Caki2 (cell line): Measurements from ENCODE around the gene ZNF446. TPM values are rescaled to one million over a fixed set of nuclear protein-coding genes. Genes with fewer than 3 reads are reported as not detected.
A peak's percentile ranks its signal among the peaks of the same experiment; 100 is the strongest.
"Not testable (repeated sequence)": the region's sequence is repeated elsewhere in the genome, so short reads cannot be mapped to it uniquely, and the experiment has no call there.

Experiments used
- DNase-seq: peaks from one replicate; pipeline ENCODE4 v3.0.0-alpha.2; 2015; ENCODE audit warnings: low read depth
- in situ Hi-C: cut with HindIII; loops from 2 replicates; pipeline ENCODE4 v1.10.0; 2016; ENCODE audit warnings: low sequenced_read_pairs, low pct_unique_long_range_greater_than_20kb, mixed read lengths
- total RNA-seq: library from RNA; depleted of rRNA; stranded (reverse); fragments of >200 nt; shearing (Covaris generic); gene quantifications from 2 replicates; pipeline ENCODE4 v1.2.3, GENCODE V29; 2014; ENCODE audit warnings: low replicate concordance

Gene ZNF446
- total RNA-seq, 1 experiment from 2014 or later = 19.2 TPM

DNA sequence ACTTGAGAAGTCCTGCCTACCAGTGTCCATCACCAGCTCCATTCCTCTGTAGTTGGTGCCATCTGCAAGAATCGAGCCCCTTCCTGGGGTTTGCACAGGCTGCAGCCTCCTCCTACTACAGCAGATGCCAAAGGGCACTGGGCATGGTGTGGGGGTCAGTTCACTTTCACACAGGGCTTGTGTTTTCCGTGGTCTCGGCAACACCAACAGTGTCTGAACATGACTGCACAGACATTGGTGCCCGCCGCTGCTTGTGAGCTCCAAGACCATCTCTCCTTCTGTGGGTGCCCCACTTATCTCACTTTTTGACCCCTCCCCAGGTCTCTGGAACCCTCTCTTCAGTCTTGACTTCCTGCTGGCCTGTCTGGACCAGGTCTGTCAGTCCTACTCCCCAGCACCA lies 15.2 kb downstream of the ZNF446 start:
- DNase-seq = no peak
- in situ Hi-C loops = no loop called here

DNA sequence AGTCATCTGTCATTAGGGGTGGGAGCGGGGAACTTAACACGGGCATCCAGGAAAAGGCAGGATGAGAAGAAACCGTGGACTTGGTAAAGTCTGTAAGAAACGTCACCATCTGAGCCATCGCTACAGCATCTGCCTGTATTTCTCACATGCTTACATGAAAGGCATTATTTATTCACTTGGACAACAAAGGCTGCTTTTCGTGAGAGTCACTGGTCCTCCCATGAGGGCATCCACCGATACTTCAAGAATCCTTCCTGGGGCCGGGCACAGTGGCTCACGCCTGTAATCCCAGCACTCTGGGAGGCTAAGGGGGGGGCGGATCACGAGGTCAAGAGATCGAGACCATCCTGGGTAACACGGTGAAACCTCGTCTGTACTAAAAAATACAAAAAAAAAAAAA lies 16.1 kb downstream of the ZNF446 start:
- in situ Hi-C loops = no loop called here
- DNase-seq = no peak

DNA sequence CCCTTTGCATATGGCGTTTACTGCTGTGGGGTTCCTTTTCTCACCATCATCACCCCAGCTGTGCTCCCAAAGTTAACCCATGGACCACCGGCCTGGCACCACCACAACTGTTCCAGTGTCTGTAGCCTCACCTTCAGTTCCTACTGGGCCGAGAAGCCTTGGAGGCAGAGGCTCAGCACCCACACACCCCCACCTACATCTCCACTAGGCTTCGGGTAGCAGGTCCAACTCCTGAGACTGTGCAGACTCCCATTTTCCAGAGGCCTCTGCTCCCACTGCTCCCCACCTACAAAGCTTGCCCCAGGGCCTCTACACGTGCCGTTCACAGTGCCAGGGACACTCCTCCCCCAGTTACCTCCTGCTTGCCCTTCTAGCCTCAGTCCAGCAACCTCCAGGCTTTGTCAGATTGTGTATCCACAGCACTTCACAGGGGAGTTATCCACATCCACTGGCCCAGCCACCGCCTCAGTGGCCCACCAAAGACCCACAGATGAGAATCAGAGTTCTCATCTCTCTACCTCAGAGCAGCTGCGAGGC lies 21.6 kb downstream of the ZNF446 start:
- in situ Hi-C loops = no loop called here
- no peak for DNase-seq

DNA sequence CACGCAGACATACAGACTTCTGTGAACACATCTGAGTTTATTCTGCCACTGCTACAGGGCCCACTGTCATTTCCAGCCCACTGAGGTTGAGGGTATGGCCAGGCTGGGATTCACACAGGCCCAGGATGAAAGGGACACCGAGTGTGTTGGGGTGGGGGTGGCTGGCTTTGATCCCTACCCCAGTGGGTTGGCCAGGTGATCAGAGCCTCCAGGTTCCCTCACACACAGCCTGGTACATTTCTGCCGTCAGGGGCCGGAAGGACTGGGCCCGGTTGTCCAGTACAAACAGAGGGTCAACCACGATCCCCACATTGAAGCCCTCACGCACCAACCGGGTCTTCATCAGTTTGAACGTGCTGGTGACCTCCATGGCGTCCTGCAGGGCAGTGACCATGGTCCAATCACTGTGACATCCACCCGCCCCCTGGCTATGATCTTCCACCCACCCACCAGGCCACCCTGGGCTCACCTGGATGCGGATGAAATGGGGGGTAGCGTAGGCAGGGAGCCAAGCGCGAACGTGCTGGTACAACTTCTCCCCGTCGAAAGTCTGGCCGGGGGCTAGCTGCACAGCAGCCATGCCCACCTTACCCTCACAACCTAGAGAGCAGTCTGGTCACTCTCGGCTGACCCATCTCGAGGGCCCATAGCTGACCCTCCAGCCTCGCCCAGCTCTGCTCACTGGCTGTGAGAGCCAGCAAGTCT lies 22.3 kb downstream of the ZNF446 start:
- in situ Hi-C loops = no loop called here
- DNase-seq = no peak

DNA sequence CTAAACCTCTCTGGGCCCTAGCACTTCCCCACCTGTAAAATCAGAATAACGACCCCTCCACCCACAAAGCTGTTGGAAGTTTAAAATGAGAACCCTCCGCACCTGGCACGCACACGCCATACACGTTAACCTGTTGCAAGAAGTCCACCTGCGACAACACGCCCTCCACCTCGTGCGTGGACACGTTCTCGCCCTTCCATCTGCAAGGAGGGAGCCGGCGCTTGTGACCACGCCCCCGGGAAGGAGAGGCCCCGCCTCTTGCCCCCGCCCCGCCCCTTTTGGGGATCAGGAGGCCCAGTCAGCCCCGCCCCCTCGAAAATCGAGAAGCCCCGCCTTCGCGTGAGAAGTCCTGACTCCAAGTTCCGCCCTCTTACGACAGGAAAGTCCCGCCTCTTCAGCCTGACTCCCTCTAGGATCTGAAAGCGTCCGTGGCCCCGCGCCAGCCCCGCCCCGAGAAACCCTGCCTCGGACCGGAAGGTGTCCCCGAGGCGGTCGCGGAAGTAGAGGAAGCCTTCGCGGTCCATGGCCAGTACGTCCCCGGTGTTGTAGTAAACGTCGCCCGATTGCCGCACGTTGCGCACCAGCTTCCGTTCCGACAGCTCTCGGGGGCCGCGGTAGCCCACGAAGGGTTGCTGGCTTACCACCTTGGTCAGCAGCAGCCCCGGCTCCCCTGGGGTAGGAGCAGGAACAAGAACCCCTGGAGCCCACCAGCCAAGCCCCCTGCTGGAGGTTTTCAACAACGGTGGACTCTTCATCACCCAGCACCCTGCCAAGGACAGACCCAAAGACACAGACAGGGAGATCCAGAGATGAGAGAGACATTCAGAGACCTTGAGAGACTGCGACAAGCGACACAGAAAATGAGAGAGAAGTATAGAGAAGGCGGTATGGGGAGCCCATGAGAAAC lies 23.1 kb downstream of the ZNF446 start:
- DNase-seq = peak; percentile 98
- in situ Hi-C loops = no loop called here

DNA sequence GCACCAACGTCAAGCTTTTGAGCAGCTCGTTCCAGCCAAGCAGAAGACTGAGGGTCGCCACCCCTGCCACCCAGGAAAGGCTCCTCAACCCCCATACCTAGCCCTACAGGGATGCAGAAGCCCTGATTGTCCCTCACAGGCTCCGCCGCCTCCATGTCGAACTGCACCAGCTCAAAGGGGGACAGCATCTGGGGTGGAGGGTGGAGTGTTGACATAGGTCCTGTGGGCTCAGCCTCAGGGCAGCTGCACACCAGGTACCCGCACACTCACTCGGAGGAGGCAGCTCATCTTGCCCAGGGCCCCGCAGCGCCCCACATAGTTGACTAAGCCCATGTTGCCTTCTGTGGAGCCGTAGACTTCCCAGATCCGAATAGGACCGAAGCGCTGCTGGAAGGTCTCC lies 24.1 kb downstream of the ZNF446 start:
- in situ Hi-C loops = no loop called here

DNA sequence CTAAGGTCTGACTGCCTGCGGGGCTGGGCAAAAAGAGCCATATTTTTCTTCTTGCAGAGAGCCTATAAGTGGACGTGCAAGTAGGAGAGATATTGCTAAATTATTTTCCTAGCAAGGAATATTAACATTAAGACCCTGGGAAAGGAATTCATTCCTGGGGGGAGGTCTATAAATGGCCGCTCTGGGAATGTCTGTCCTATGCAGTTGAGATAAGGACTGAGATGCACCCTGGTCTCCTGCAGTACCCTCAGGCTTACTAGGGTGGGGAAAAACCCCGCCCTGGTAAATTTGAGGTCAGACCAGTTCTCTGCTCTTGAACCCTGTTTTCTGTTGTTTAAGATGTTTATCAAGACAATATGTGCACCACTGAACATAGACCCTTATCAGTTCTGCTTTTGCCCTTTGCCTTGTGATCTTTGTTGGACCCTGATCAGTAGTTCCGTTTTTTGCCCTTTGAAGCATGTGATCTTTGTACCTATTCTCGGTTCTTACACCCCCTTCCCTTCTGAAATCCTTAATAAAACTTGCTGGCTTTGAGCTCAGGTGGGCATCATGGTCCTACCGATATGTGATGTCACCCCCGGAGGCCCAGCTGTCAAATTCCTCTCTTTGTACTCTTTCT lies 31.6 kb downstream of the ZNF446 start:
- DNase-seq, in situ Hi-C loops: not testable (repeated sequence)

More for the DNA sequence above, 24.1 kb downstream of the ZNF446 start:
- no peak for DNase-seq

DNA sequence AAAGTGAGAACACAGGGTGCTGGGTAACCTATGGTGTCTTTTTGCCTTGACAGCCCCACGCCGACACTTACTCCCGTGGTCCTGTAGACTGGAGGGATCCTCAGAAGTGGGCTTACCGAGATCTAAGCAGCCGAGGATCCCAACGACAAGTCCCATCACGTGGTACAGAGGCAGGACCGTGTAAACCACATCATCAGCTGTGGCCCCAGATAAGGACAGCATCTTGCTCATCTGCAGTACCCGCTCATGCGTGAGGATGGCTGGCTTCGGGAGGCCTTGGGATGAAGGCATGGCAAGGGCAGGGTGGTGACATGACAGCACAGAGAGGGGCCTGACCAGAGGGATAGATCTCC lies 33.6 kb downstream of the ZNF446 start:
- DNase-seq = no peak
- in situ Hi-C loops = no loop called here

DNA sequence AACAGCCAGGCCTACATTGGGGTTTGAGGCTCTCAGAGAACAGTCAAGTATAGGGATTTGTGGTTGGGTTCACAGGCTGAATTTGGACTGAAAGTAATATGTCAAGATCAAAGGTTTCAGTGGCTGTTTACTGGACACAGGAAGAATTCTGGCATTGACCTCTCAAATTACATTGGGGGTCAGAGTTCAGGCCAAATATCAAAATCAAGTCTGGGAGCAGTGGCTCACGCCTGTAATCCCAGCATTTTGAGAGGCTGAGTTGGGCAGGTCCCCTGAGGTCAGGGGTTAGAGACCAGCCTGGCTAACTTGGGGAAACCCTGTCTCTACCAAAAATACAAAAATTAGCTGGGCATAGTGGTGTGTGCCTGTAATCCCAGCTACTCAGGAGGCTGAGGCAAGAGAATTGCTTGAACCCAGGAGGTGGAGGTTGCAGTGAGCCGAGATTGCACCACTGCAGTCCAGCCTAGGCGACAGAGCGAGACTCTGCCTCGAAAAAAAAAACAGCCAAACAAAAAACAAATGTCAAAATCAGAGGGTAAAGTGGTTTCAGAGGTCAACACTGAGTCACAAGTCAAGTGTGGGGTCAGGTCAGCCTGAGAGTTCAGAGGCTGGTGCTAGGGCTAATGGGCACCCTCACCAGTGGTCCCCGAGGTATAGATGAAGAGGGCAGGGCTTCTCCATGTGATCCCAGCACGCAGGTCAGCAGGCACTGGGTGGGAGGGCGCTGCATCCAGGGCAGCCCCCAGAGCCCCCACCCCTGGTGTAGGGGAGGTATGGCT lies 34.1 kb downstream of the ZNF446 start:
- DNase-seq = no peak
- in situ Hi-C loops = no loop called here

DNA sequence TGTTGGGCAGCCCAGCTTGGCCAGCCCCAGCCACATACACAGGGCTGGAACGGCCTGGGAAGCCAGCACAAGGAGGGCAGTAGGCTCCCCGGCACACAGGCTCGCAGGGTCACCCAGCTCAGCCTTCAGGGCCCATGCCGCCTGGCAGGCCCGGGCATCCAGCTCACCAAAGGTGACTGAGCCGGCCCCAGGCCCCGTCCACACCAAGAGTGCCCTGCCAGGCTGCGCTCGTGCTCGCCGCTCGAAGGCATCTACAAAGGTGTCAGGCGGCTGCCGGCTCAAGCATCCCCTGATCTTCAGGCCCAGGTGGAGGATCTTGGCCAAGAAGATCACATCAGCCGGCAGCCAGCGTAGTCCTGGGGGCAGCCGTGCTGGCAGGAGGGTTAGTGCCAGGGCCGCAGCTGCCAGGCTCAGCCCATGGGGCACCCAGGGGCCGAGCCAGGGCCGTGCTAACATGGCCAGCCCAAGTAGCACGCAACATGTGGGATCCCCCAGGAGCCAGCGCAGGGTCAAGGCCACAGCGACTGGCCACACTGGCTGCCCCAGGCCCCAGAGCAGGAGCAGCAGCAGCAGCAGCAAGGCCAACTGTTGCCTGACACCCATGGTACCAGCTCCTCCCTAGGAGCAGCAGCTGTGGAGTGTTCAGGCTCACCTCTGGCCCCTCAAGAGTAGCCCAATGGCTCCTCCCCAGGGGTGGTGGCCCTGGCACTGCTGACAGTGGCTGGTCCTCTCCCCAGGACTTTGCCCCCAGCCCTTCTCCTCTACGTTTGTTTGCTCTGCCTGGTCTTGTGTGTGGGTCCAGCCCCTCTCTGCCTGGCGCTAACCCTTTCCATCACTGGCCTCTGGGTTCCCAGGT lies 35.4 kb downstream of the ZNF446 start, which contains the start of gene SLC27A5:
Gene SLC27A5, minus strand, starts transcription at position 640 of the 856 bp plus-strand sequence. Its CDS starts 37 bp downstream, at position 603.
- DNase-seq = no peak
- in situ Hi-C loops = no loop called here

DNA sequence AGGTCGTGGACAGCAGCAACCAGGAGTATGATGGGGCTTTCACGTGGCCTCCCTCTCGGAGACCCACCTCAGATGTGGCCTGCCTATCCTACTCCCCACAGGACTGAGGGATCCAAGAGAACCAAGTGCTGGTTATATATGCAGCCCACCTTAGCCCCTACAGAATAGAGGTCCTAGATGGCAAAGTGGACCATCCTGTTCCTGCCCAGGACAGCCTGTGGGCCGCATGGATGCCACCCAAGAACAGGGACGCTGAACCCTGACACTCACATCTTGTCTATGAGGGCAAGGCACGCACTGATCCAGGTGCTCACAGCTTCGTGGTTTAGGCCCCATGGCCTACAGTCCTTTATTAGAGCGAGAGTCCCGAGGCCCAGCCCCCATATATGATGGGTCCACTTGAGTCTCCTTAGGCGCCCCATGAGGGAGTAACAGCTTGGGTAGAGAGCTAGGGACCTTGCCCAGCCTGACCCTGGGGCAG lies 37.1 kb downstream of the ZNF446 start:
- in situ Hi-C loops = no loop called here
- no peak for DNase-seq

DNA sequence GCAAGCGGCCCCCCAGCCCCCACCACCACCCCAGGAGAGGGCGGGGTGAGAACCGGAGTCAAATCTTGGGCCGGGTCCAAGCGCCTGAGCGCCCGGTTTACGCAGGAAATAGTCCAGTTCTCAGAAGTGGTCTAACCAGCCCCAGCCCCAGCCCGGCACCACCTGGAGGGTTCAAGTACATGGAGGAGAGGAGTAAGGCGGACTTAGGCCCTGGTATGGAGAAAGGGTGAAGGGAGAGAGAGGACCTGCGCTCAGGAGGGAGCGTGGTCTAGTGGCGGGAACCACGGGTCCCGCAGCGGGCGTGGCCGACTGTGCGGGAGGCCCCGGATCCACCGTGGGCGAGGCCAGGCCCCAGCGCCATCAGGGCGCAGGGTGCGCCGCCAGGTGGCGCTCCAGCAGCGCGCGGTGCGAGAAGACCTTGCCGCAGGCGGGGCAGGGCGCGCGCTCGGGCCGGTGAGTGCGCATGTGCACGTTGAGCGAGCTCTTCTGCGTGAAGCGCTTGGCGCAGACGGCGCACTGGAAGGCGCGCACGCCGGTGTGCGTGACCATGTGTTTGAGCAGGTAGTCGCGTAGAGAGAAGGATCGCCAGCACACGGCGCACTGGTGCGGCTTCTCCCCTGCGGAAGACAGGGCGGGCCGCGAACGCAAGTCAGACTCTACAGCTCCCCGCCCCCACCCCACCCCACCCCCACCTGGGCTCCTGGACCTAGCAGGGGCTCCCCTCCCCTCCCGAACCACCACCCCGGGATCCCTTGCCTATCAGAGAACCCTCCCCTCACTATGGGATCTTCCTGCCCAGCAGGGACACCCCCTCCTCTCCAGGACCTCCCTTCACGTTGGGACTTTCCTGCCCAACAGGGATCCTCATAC lies 37.8 kb downstream of the ZNF446 start:
- DNase-seq = peak; percentile 79
- in situ Hi-C loops = no loop called here

DNA sequence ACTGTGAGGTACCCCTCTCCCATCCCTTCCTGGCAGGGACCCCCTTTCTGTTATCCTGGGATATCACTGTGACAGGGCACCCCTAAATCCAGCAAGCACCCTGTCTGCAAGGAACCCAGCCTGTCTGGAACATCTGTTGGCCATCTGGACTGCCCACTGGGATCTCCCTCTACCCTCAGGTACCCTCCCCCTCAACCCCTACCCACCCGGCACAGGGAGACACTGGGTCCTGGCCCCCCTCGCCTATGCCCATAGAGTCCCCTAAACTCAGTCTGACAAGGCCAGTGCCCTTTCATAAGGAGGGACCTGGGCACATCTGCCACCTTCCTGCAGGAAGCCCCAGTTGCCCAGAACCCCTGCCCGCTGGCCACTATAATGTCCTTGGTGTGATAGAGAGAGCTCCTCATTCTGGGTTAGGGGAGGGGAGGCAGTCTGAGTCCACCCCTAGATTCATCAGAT lies 38.4 kb downstream of the ZNF446 start:
- in situ Hi-C loops = no loop called here
- DNase-seq = no peak

DNA sequence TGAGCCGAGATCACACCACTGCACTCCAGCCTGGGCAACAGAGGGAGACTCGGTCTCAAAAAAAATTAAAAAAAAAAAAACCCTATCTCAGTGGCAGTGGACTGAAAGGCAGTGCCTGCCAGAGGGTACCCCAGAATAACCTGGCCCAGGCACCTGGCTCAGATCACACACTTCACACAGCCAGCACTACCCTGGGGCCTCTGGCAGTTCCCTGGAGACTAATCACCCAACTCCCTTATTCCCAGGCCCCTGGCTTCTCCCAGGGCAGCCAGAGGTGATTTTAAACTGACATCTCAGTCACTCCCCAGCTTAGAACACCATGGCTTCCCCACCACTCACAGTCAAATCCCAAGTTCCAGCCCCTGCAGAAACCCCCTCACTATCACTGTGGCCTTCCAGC lies 39.1 kb downstream of the ZNF446 start:
- no peak for DNase-seq
- in situ Hi-C loops = no loop called here

DNA sequence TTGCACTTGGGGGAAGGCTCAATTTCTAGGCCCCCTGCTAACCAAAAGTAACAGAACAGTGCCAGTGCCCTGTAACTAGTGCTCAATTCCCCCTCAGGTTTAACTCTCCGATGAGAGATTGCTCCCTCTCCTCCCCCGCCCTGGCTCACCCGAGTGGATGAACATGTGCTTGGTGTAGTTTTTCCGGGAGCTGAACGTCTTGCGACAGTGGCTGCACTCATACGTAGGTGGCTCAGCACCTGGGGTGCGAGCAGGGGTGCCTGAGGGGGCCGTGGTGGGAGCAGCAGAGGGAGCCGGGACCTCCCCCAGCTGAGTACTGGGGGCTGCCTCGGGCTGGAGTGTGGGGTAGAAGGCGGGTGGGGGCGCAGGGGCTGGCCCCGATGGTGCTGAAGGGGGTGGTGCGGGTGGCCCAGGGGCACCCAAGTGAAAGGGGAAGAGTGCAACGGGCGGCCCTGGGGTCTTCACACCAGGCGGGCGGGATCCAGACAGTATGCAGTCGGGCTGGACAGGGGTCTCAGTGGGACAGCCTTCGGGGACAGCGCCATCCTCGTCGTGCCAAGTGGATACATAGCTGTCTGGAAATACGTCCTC lies 40.2 kb downstream of the ZNF446 start:
- no peak for DNase-seq
- in situ Hi-C loops = no loop called here
